PC-9 (cell line): ENCODE results near the gene LSM7.

Experiments
- EZH2 ChIP-seq: fragments of 200-600 bp; sonication (generic); IDR thresholded peaks from 2 replicates; pipeline ENCODE4 v1.8.0; 2017; ENCODE audit warnings: antibody characterized with exemption, low read depth
- TF ChIP-seq, protein P1 (sequence below): fragments of 200-600 bp; sonication (generic); conservative IDR thresholded peaks from 2 replicates; pipeline ENCODE4 v1.6.1; 2017; ENCODE audit warnings: mixed run types, antibody characterized with exemption, mild to moderate bottlenecking, moderate library complexity

DNA sequence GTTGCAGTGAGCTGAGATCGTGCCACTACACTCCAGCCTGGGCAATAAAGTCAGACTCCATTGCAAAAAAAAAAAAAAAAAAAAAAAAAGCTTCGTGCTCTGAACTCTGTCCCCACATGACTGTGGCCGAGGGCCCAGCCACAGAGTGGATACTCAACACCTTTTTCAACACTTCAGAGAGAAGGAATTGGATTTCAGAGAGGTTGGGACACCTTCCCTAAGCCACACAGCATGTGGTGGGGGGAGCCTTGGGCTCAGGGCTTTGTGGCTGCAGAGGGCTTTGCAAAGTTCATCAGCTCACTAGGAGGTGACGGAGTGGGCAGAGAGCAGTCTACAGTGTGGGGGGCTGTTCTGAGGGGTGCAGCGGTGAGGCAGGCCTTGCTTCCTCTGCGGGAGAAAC, 9.5 kb downstream of the LSM7 start:
- TF ChIP-seq, protein P1, sequence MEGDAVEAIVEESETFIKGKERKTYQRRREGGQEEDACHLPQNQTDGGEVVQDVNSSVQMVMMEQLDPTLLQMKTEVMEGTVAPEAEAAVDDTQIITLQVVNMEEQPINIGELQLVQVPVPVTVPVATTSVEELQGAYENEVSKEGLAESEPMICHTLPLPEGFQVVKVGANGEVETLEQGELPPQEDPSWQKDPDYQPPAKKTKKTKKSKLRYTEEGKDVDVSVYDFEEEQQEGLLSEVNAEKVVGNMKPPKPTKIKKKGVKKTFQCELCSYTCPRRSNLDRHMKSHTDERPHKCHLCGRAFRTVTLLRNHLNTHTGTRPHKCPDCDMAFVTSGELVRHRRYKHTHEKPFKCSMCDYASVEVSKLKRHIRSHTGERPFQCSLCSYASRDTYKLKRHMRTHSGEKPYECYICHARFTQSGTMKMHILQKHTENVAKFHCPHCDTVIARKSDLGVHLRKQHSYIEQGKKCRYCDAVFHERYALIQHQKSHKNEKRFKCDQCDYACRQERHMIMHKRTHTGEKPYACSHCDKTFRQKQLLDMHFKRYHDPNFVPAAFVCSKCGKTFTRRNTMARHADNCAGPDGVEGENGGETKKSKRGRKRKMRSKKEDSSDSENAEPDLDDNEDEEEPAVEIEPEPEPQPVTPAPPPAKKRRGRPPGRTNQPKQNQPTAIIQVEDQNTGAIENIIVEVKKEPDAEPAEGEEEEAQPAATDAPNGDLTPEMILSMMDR = no peak
- no peak for TF ChIP-seq EZH2
